C4-2B (cell line): Measurements from ENCODE around the gene PCDHGA5.

ENCODE experiments used
- ZFX ChIP-seq: fragments of 450-650 bp; IDR thresholded peaks from 2 replicates; pipeline ENCODE4 v1.6.1; 2017
- TF ChIP-seq, protein P1 (sequence below): fragments of 450-650 bp; conservative IDR thresholded peaks from 2 replicates; pipeline ENCODE4 v1.5.1; 2017; ENCODE audit warnings: mild to moderate bottlenecking

DNA sequence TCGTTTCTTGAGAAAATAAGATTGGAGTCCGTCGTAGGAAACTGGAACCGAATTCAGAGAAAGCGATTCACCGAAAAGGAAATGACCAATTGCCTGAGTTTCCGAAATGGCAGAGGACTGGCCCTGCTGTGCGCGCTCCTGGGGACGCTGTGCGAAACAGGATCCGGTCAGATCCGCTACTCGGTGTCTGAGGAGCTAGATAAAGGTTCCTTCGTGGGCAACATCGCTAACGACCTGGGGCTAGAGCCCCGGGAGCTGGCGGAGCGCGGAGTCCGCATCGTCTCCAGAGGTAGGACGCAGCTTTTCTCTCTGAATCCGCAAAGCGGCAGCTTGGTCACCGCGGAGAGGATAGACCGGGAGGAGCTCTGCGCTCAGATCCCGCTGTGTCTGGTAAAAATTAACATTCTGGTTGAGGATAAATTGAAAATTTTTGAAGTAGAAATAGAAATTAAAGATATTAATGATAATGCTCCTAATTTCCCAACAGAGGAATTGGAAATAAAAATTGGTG lies 20.0 kb upstream of the PCDHGA5 start:
- TF ChIP-seq, protein P1, sequence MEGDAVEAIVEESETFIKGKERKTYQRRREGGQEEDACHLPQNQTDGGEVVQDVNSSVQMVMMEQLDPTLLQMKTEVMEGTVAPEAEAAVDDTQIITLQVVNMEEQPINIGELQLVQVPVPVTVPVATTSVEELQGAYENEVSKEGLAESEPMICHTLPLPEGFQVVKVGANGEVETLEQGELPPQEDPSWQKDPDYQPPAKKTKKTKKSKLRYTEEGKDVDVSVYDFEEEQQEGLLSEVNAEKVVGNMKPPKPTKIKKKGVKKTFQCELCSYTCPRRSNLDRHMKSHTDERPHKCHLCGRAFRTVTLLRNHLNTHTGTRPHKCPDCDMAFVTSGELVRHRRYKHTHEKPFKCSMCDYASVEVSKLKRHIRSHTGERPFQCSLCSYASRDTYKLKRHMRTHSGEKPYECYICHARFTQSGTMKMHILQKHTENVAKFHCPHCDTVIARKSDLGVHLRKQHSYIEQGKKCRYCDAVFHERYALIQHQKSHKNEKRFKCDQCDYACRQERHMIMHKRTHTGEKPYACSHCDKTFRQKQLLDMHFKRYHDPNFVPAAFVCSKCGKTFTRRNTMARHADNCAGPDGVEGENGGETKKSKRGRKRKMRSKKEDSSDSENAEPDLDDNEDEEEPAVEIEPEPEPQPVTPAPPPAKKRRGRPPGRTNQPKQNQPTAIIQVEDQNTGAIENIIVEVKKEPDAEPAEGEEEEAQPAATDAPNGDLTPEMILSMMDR: peak; percentile 35
- TF ChIP-seq ZFX: no peak
